ENCODE results near the gene LGALS3BP. TPM values are rescaled to one million over a fixed set of nuclear protein-coding genes. Genes with fewer than 3 reads are reported as not detected.

LGALS3BP gene
- total and polyA plus RNA-seq, 2 of the 4 experiments (the other 2 are of a cell fraction) = 33.7 to 273 TPM

DNA sequence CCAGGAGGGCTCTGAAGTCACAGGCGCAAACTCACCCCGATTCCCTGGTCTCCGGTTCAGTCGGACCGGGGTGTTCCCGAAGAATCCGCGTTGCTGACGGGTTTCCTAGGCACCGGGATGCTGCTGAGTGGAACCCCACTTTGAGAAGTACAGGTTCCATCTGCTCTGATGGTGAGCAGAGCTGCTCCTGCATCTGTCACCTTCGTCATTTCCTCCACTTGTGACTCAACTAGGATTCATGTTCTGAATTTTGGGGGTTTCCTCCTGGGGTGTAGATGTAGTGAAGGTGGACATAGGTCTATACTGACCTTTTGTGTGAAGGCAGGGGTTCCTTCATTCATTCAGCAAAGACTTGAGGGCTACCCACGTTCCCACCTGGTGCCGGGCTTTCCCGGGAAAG is 25.0 kb downstream of the LGALS3BP start:
- H3K27me3 ChIP-seq (ENCODE audit: control insufficient read depth, insufficient read depth, low read length) = no peaks in the 10 kb centered on the region; the same call in 1 of the 2 replicates
- H3K14ac ChIP-seq (replicated peaks; ENCODE audit: low read depth, low read length) = no peak overlapping the region
- H4K91ac ChIP-seq (ENCODE audit: insufficient read depth, low read depth, low read length) = no peak overlapping the region
- DNase-seq = no peak
- H2BK15ac ChIP-seq (ENCODE audit: low read depth, low read length) = no peak overlapping the region
- no peak overlapping the region for H3K4me2 ChIP-seq (ENCODE audit: low read depth, low read length)
- dilution Hi-C loops (cut with HindIII; ENCODE audit: low sequenced_read_pairs, unreplicated experiment) = no loop called here
- no peak overlapping the region for H4K8ac ChIP-seq (ENCODE audit: low read depth in 2 of 2, low read length in 2 of 2)
- no peak for ATAC-seq (ENCODE audit: low read depth)
- H3K9ac ChIP-seq (ENCODE audit: low read depth, low read length) = no peak overlapping the region
- in situ Hi-C loops (cut with MboI; ENCODE audit: low sequenced_read_pairs) = loop anchor here (25.0 kb wide), 1 partner anchor 467 kb away; no protein-coding TSS in a partner anchor
- no peak overlapping the region for H2AK5ac ChIP-seq (ENCODE audit: low read depth, low read length)
- no peak overlapping the region for H3K18ac ChIP-seq (ENCODE audit: low read depth, low read length)
- H4K20me1 ChIP-seq (ENCODE audit: insufficient read depth, low read length) = no peaks in the 10 kb centered on the region
- ChIA-PET POLR2A (ENCODE audit: unreplicated experiment) (no interaction called here), CTCF (no interaction called here)
- 97% methylated on average over 12 of the region's 14 CpGs; no CpG with 5 or more reads in 1 of the 2 experiments for WGBS, 2 experiments (ENCODE audit: extremely low coverage in 2 of 2, insufficient read length in 1 of 2)
- no peak for TF ChIP-seq CHD1 (IDR thresholded peaks at IDR 0.05; ENCODE audit: low read depth, low read length)
- no peak for TF ChIP-seq SMC3 (IDR thresholded peaks at IDR 0.05; ENCODE audit: low read depth, low read length)
- H3K56ac ChIP-seq (ENCODE audit: extremely low read depth, insufficient read depth, low read length) = no peak overlapping the region
- H3K4me1 ChIP-seq (ENCODE audit: control insufficient read depth, insufficient read depth, low read length) = peaks cover 20% of the 10 kb centered on the region
- H2BK120ac ChIP-seq (ENCODE audit: low read depth, low read length) = no peak overlapping the region
- H3K36me3 ChIP-seq (ENCODE audit: control insufficient read depth, insufficient read depth, low read length) = no peaks in the 10 kb centered on the region
- peak overlapping the region; percentile 34 for H2AFZ ChIP-seq (replicated peaks; ENCODE audit: low read length, poor library complexity)
- no peaks in the 10 kb centered on the region for H3K79me1 ChIP-seq (ENCODE audit: low read depth in 1 of 2, low read length in 2 of 2)
- no peaks in the 10 kb centered on the region for H3K9me1 ChIP-seq (ENCODE audit: insufficient read depth, low read length)
- no peak overlapping the region for H3K27ac ChIP-seq (ENCODE audit: insufficient read depth, low read length)
- no peak overlapping the region for H4K5ac ChIP-seq (ENCODE audit: low read depth, low read length)
- no peak overlapping the region for H2BK5ac ChIP-seq (ENCODE audit: low read depth, low read length, poor library complexity, severe bottlenecking)
- no TSS peak for BruUV-seq (replicated peaks)
- H3K4me3 ChIP-seq (ENCODE audit: insufficient read depth, low read depth, low read length) = no peak overlapping the region
- peaks cover 15% of the 10 kb centered on the region for H3K9me3 ChIP-seq (ENCODE audit: control insufficient read depth, insufficient read depth, low read length)
- H2AK9ac ChIP-seq (replicated peaks; ENCODE audit: low read depth, low read length, poor library complexity) = no peak overlapping the region
- no peak overlapping the region for H3K4ac ChIP-seq (ENCODE audit: low read depth, low read length)
- intact Hi-C loops (cut with micrococcal nuclease) = no loop called here
- no peak overlapping the region for H3K23ac ChIP-seq (ENCODE audit: low read depth, low read length)
- H2BK20ac ChIP-seq (ENCODE audit: low read depth, low read length) = no peak overlapping the region
